ENCODE measurements around the gene HS6ST2.
"Not testable (repeated sequence)": the region's sequence is repeated elsewhere in the genome, so short reads cannot be mapped to it uniquely, and the experiment has no call there.

The HS6ST2 gene

GRCh38 chrX:132958091-132958703 lies at the start of gene HS6ST2:
Gene HS6ST2 (minus strand): TSS chrX:132958629.
- DNase-seq, result no peak

- DNase-seq, result no peak
These were observed 49.0 kb upstream of the HS6ST2 start for GRCh38 chrX:133007458-133007857.

GRCh38 chrX:133005616-133006015 lies 47.2 kb upstream of the HS6ST2 start:
- DNase-seq, result no peak

- no peak for DNase-seq
These were observed 46.6 kb upstream of the HS6ST2 start for GRCh38 chrX:133005042-133005441.

- no peak for DNase-seq
These were observed 40.8 kb upstream of the HS6ST2 start for GRCh38 chrX:132999209-132999608.

GRCh38 chrX:132990835-132991234 lies 32.4 kb upstream of the HS6ST2 start:
- no peak for DNase-seq

GRCh38 chrX:132986556-132986955 lies 28.1 kb upstream of the HS6ST2 start:
- no peak for DNase-seq

- no peak for DNase-seq
These were observed 25.7 kb upstream of the HS6ST2 start for GRCh38 chrX:132984058-132984650.

GRCh38 chrX:132983496-132983895 lies 25.1 kb upstream of the HS6ST2 start:
- no peak for DNase-seq

GRCh38 chrX:132980035-132980434 lies 21.6 kb upstream of the HS6ST2 start:
- DNase-seq, result not testable (repeated sequence)

GRCh38 chrX:132968296-132968949 lies 10.0 kb upstream of the HS6ST2 start:
- no peak for DNase-seq

GRCh38 chrX:132967049-132967448 lies 8.6 kb upstream of the HS6ST2 start:
- DNase-seq, result no peak

- no peak for DNase-seq
These were observed 7.0 kb upstream of the HS6ST2 start for GRCh38 chrX:132965461-132965860.

GRCh38 chrX:132961511-132961910 lies 3.1 kb upstream of the HS6ST2 start:
- DNase-seq, result no peak

GRCh38 chrX:132957211-132958090 lies 978 bp downstream of the HS6ST2 start:
- no peak for DNase-seq

- DNase-seq, result no peak
These were observed 1.8 kb downstream of the HS6ST2 start for GRCh38 chrX:132956421-132957210.

GRCh38 chrX:132955690-132956089 lies 2.7 kb downstream of the HS6ST2 start:
- DNase-seq, result no peak

- DNase-seq, result no peak
These were observed 4.1 kb downstream of the HS6ST2 start for GRCh38 chrX:132954323-132954722.

- no peak for DNase-seq
These were observed 5.1 kb downstream of the HS6ST2 start for GRCh38 chrX:132953354-132953753.

GRCh38 chrX:132948648-132949260 lies 9.7 kb downstream of the HS6ST2 start:
- DNase-seq, result no peak

- not testable (repeated sequence) for DNase-seq
These were observed 13.3 kb downstream of the HS6ST2 start for GRCh38 chrX:132945055-132945599.

Data from NCI-H2081 treated with DMSO at 0.1 percent for 48 hours (cell line).